HL-60/S4 (cell line): ENCODE data around the gene CCDC169.
"Not testable (repeated sequence)": the region's sequence is repeated elsewhere in the genome, so short reads cannot be mapped to it uniquely, and the experiment has no call there.

Experiments used
- in situ Hi-C: fragments of 300-500 bp; cut with MboI; formaldehyde crosslinking; loops from 2 replicates; pipeline ENCODE4 v1.14.3; 2022; ENCODE audit warnings: low sequenced_read_pairs

CCDC169 gene

GRCh38 chr13:36323408-36323807 is 25.8 kb upstream of the CCDC169 start:
- in situ Hi-C loops = no loop called here

DNA sequence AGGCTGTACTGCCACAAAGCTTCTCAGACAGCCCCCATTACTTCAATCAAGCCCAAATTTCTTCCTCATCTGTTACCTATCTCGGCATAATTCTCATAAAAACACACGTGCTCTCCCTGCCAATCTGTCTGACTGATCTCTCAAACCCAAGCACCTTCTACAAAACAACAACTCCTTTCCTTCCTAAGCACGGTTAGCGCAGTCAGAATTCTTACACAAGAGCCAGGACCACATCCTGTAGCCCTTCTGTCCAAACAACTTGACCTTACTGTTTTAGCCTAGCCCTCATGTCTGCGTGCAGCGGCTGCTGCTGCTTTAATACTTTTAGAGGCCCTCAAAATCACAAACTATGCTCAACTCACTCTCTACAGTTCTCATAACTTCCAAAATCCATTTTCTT is 22.2 kb upstream of the CCDC169 start:
- in situ Hi-C loops = not testable (repeated sequence)

DNA sequence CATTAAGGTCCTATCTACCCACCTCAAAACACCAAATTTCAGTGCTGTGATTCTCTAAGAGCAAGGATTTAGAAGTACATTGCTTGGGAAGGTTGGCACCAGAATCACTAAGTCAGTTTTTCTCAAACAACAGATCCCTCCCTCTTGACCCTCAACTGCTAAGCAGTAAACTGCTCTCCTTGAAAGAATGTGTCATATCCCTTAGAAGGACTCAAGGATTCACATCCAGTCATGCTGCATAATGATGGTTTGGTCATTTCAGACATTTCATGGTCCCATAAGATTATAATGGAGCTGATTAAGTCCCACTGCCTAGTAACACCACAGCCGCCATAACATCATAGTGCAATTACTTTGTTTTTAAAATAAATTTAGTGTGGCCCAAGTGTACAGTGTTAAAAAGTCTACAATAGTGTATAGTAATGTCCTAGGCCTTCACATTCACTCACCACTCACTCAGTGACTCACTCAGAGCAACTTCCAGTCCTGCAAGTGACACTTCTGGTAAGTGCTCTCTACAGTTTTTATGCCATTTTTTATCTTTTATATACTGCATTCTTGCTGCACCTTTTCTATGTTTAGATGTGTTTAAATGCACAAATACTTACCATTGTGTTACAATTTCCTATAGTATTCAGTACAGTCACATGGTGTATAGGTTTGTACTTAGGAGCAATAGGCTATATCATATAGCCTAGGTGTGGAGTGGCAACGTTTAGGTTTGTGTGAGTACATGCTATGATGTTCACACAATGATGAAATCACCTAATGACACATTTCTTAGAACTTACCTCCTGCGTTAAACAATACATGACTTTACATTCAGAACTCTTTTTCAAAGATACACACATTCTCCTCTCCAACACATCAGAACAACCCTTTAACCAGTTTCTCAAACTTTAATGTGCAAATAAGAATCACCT is 15.7 kb upstream of the CCDC169 start:
- in situ Hi-C loops = no loop called here

DNA sequence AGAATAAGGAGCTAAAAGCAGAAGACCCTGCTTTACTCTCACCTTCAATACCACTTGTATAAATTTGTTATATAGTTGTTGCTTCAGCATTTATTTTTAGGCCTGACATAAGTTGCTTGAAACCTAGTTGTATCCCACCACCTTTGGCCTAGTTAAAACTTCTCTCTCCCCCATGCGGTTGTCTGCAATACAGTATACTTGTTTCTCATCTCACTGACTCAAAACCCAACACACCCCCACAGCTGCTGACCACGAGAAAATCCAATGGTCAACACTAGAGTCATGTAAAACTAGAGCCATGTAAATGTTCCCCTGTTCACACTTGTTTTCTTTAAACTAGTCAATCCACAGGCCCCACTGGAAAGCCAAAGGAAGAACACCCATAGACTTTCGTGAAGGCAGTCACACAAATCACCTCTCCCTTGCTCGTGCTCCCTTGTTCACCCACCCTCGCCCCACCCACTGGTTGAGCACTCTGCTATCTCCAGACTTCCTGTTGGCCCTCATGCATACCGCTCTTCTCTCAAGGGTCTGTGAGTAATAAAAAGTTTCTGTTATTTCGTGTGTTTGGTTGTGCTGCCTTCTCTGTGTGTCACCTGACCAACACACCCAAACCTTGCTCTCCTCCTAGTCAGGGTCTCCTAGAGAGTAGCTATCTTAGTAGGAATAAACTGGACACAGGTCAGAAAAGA is 12.9 kb upstream of the CCDC169 start:
- in situ Hi-C loops = no loop called here

GRCh38 chr13:36302289-36302688 is 4.7 kb upstream of the CCDC169 start:
- in situ Hi-C loops = no loop called here

DNA sequence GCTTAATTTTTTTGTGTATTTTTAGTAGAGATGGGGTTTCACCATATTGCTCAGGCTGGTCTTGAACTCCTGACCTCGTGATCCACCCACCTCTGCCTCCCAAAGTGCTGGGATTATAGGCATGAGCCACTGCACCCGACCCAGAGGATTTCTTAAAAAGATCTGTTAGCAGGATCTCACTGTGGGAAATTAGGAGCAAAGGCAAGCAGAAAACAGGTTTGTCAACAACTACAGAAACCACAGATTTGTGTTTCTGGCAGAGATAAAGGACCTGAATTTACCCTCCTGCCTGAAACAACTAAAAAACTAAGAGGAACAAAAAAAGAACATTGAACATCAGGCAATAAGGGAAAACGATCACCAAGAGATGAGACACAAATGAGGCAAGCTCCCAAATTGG is 1.9 kb upstream of the CCDC169 start:
- in situ Hi-C loops = not testable (repeated sequence)

DNA sequence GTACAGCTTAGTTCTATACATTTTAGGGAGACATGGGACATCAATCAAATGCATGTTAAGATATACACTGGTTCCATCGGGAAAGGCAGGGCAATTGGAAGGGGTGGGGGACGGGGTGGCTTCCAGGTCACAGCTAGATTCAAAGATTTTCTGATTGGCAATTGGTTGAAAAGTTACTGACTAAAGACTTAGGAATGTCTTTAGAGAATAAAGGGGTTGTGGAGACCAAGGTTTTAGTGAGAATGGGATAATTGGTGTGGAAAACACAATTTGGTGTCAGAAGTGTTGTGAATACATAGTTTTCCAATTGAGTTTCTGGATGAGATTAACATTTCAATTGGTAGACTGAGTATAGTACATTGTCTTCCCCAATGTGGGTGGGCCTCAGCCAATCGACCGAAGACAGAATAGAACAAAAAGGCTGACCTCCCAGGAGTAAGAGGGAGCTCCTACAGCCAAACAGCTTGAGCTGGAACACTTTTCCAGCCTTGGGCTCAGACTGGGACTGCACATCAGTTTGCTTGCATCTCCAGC is 988 bp upstream of the CCDC169 start:
- in situ Hi-C loops = no loop called here

- in situ Hi-C loops = no loop called here
These were observed 3.5 kb downstream of the CCDC169 start for GRCh38 chr13:36294096-36294495.

GRCh38 chr13:36293497-36293896 is 4.1 kb downstream of the CCDC169 start:
- in situ Hi-C loops = no loop called here

DNA sequence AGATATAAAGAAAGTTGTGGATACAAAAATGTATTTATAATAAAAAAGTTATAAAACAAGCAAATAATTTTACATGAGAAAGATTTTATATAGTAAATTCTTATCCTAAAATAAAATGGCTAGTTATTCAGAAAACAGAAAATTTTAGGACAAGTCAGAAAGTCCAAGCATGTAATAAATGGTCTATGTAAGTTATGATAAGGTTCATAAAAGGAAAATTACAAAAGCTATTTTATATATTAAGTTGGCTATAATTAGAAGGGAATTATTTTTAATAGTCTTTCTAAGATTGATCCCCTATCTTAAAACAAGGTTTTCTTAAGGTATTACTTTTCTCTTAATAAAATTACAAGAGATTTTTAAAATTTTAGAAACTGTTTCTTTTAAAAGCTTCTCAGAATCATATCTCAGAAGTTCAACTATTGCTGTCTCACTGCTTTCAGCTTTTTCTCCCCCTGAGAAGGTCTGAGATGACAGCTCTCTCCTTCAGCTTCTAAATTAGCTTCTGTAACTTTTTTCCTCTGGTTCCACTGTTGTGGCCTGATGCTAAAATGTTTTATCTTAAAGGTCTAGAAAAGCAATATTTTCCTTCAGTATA is 8.7 kb downstream of the CCDC169 start:
- in situ Hi-C loops = no loop called here

DNA sequence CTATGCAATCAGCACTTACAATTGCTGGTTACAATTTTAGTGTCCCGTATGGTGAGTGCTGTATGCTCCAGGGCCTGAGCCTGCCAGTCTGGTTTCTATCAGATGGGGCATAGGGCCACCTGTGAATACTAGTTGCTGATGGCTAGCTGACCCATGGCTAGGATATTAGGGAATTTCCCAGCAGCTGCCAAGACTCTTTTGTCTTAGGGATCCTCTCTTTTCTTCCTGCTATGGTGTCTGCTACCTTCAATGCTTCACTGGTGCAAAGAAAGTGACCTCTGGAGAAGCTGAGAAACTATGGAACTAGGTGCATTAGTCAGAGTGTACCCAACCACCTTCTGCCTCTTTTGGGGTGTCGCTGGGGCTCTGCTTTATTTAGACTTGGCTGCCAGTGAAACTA is 11.6 kb downstream of the CCDC169 start:
- in situ Hi-C loops = no loop called here

DNA sequence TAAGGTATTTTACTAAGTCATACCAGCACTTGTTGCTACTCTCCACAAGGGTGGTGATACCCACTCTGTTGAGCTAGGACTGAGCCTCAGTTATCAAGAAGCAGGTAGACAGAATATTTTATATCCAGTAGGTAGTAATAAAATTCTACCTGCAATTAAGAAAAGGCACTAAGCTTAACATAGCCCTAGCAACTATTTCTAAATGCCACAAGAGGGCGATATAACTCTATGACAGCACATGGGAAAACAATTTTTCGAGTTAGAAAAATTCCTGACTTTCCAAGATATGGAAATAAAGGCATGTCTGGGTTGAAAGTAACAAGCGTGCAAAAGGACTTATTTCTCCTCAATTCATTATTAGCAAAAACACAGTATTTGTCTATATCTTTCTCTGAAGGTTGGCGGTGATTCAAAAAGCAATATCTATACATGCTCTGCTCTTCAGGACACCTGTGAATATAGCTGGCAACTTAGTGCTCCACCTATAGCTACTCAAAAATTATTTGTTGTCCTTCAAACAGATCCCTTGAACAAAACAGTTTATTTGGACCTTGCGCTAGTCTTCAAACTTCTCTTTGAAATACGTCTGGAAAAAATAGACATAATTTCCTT is 14.7 kb downstream of the CCDC169 start:
- in situ Hi-C loops = no loop called here

DNA sequence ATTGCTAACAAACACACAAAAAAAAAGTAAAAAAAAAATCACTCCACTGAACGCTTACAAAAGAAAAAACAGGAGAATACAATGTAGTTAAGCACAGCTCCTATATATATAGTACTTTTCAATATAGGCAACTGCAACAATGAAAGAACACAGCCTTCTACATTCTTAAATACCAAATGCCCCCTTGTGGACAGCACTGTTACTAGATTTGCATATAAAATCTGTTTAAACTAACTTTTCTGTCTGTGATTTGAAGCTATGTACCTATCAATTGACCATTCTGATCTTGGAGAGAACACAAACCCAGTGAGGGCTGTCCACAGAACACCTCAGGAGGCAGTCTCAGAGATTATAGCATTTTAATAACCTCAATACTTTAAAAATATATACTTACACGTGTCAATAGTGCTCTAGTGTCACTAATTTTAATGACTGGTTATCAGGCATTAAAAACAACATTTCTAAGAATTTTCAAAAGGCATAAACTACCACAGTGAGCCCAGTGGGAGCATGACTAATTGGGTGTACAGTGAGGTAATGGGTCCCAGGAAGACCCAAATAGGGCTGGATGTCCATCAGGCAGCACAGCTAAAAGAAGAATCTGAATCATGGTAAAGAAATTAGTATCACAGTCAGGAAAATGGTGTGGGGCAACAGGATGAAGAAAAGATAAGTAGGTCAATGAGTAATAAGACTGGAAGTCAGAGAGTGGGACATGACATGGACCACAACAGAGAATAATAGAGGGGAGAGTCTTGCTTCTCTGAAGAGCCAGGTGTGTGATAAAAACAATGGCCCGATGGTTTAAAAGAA is 22.2 kb downstream of the CCDC169 start:
- in situ Hi-C loops = no loop called here

- in situ Hi-C loops = no loop called here
These were observed 24.2 kb downstream of the CCDC169 start for GRCh38 chr13:36273431-36273830.

- in situ Hi-C loops = no loop called here
These were observed 35.6 kb downstream of the CCDC169 start for GRCh38 chr13:36261976-36262375.

DNA sequence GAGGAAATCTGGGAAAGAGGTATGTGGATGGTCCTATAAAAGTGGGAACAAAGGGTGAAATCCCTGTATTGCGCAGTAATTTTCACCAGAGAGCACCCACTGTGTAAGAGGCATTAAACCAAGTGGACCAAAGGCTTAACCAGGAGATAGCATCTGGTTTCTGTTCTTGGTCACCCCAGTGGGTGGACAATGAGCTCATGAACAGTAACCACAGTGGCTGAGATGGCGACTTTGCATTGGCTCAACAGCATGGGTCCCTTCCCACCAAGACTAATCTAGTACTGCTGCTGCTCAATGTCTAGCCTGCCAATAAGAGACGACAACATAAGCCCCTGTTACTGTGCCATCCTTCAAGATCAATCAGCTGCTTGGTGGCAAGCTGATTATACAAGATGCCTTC is 36.6 kb downstream of the CCDC169 start:
- in situ Hi-C loops = no loop called here

- in situ Hi-C loops = no loop called here
These were observed 38.1 kb downstream of the CCDC169 start for GRCh38 chr13:36259361-36260137.

DNA sequence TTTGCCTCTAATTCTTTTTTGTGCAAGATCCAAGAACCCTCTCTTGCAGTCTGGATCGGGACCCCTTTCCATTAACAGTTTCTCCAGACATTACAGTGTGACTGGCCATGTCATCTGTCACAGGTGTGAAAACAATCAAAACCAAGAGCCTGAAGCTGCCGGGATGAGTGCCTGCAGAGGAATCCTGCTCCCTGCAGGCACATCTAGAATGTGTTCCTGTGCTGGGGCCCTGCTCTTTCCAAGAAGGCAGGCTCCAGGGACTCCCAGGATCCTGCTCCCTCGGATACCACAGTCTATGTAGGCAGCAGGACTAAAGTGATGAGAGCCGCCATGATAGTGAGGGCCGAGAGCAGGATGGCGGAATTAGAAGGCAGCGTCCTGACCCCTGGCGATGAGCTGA is 38.8 kb downstream of the CCDC169 start:
- in situ Hi-C loops = no loop called here

DNA sequence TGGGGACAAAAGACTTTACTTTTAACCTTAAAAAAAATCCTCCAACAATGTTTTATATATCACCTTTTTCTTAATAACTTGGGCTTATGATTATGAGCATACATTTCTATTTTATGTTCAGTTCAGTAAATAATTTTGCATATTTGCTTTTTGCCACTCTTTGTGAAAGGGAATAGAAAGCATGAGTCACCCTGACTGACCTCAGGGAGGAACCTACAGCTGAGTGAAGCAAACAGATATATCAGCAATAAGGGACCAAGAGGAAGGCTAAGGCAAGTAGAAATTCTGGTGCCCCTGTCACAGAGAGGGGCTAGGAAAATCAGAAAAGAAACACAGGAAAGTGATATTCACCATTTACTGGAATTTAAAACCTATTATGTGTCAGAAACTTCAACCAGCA is 46.1 kb downstream of the CCDC169 start:
- in situ Hi-C loops = no loop called here

- in situ Hi-C loops = no loop called here
These were observed 46.6 kb downstream of the CCDC169 start for GRCh38 chr13:36251017-36251416.
